ENCODE measurements around the gene RNASE7.

RNASE7 gene

DNA sequence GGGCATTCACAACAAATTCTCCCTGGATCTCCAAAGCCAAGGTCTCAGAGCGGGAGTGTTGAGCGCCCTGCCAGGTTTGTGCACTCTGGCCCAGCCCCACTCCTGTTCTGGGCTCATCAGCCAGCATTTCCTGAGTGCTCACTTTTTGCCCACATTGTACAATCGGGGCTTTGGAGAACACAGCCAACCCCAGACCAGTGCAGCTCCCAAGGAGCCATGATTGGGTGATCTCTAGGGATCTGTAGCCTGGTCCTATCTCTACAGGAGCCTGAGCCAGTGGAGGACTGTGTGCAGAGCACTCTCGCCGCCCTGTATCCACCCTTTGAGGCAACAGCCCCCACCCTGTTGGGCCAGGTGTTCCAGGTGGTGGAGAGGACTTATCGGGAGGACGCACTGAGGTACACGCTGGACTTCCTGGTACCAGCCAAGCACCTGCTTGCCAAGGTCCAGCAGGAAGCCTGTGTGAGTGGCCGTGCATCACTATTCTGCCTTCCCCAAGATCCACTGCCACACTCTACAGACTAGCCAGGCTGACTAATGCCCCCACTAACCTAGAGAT, 30.7 kb downstream of the RNASE7 start:
- no peak for DNase-seq (ENCODE audit: insufficient read length)
- TF ChIP-seq TAF1 (IDR thresholded peaks at IDR 0.05; ENCODE audit: borderline replicate concordance, low read depth, low read length) (no peak), POLR2A (IDR thresholded peaks at IDR 0.05; ENCODE audit: low read depth, low read length) (no peak), POLR2AphosphoS5 (IDR thresholded peaks at IDR 0.05; ENCODE audit: low read depth, low read length) (no peak)
- FAIRE-seq: no peak

DNA sequence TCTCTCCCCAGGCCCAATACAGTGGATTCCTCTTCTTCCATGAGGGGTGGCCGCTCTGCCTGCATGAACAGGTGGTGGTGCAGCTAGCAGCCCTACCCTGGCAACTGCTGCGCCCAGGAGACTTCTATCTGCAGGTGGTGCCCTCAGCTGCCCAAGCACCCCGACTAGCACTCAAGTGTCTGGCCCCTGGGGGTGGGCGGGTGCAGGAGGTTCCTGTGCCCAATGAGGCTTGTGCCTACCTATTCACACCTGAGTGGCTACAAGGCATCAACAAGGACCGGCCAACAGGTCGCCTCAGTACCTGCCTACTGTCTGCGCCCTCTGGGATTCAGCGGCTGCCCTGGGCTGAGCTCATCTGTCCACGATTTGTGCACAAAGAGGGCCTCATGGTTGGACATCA, 31.8 kb downstream of the RNASE7 start:
- TF ChIP-seq POLR2A (IDR thresholded peaks at IDR 0.05; ENCODE audit: low read depth, low read length) (no peak), TAF1 (IDR thresholded peaks at IDR 0.05; ENCODE audit: borderline replicate concordance, low read depth, low read length) (no peak), POLR2AphosphoS5 (IDR thresholded peaks at IDR 0.05; ENCODE audit: low read depth, low read length) (no peak)
- DNase-seq (ENCODE audit: insufficient read length): no peak
- FAIRE-seq: no peak

DNA sequence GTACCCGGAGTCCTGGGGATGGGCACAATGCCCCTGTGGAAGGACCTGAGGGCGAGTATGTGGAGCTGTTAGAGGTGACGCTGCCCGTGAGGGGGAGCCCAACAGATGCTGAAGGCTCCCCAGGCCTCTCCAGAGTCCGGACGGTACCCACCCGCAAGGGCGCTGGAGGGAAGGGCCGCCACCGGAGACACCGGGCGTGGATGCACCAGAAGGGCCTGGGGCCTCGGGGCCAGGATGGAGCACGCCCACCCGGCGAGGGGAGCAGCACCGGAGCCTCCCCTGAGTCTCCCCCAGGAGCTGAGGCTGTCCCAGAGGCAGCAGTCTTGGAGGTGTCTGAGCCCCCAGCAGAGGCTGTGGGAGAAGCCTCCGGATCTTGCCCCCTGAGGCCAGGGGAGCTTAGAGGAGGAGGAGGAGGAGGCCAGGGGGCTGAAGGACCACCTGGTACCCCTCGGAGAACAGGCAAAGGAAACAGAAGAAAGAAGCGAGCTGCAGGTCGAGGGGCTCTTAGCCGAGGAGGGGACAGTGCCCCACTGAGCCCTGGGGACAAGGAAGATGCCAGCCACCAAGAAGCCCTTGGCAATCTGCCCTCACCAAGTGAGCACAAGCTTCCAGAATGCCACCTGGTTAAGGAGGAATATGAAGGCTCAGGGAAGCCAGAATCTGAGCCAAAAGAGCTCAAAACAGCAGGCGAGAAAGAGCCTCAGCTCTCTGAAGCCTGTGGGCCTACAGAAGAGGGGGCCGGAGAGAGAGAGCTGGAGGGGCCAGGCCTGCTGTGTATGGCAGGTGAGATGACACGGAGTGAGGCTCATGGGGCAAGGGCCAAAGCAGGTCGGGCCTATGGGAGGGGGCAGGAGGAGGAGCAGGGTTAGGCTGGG, 32.5 kb downstream of the RNASE7 start:
- FAIRE-seq (no peak), DNase-seq (ENCODE audit: insufficient read length) (no peak)
- TF ChIP-seq POLR2AphosphoS5 (IDR thresholded peaks at IDR 0.05; ENCODE audit: low read depth, low read length): no peak

DNA sequence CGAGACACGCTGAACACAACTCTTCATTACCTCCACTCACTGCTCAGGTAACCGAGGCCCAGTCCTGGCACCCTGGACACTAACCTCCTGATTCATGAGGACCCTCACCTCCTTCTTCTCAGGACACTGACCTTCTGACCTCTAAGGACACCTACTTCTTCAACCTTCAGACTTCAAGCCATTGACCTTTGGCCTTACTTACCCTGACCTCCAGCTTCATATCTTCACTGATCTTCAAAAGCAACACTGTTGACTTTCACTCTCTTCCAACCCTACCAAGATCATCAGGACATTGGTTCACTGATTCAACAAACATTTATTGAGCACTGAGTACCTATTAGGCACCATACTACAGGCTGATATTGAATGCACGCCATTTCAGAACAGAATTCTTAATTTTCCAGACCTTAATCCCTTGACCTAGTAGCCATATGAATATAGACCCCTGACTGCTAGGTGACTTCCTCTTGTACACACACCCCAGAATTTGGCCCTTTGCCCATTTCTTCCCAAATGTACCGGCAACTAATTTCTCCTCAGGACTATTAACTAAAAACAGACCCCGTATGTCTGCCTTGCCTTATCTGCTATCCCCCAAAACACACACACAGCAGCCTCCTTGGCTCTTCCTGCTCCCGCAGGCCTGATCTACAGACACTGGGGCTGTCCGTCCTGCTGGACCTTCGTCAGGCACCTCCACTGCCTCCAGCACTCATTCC, 33.7 kb downstream of the RNASE7 start:
- FAIRE-seq (no peak), DNase-seq (ENCODE audit: insufficient read length) (no peak)
- TF ChIP-seq POLR2A (IDR thresholded peaks at IDR 0.05; ENCODE audit: low read depth, low read length) (no peak), TAF1 (IDR thresholded peaks at IDR 0.05; ENCODE audit: borderline replicate concordance, low read depth, low read length) (no peak), POLR2AphosphoS5 (IDR thresholded peaks at IDR 0.05; ENCODE audit: low read depth, low read length) (no peak)

DNA sequence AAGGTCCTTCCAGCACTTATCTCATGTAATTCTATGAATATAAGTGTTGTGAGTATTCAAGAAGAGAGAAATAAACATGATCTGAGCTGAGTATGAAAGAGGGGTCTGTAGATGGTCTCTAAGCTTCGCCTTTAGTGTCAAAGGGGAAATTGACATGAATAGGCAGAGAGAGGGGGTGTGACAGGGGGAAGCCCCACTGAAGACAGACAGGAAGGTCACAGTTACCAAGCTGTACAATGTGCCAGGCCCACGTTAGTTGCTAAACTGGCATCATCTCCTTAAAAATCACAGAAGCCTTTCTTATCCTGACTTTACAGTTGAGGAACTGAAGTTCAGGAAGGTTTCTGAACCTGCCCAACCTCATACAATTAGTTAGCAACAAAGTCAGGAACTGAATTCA, 35.5 kb downstream of the RNASE7 start:
- TF ChIP-seq POLR2AphosphoS5 (IDR thresholded peaks at IDR 0.05; ENCODE audit: low read depth, low read length) (no peak), TAF1 (IDR thresholded peaks at IDR 0.05; ENCODE audit: borderline replicate concordance, low read depth, low read length) (no peak), POLR2A (IDR thresholded peaks at IDR 0.05; ENCODE audit: low read depth, low read length) (no peak)
- no peak for DNase-seq (ENCODE audit: insufficient read length)
- FAIRE-seq: no peak

DNA sequence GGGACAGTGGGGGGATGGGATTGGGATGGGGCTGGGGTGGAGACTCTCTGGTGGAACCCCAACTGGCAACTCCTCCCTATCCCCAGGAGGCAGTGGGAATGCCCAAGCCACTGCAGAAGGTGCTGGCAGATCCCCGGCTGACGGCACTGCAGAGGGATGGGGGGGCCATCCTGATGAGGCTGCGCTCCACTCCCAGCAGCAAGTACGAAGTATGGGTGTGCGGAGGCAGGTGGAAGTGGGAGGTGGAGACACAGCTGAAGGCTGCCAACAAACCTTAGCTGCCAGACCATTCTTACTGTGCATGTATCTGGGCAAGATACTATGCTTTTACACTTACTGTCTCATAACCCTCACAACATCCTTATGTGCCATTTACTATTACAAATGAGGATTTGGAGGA, 36.1 kb downstream of the RNASE7 start:
- FAIRE-seq (no peak), DNase-seq (ENCODE audit: insufficient read length) (no peak)
- no peak for TF ChIP-seq TAF1 (IDR thresholded peaks at IDR 0.05; ENCODE audit: borderline replicate concordance, low read depth, low read length)

DNA sequence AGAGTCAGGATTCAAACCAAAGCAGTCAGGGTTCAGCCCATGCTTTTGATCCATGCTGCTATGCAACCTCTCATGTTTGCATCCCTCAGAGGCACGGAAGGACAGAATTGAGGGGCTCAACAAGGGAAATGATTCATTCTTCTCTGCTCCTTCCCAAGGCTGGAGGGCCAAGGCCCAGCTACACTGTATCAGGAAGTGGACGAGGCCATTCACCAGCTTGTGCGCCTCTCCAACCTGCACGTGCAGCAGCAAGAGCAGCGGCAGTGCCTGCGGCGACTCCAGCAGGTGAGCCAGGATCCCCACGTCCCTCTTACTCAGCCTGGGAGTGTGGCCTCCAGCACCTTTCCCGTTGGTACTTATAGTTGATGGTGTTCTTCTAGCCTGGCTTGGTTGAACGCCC, 36.6 kb downstream of the RNASE7 start:
- no peak for TF ChIP-seq POLR2AphosphoS5 (IDR thresholded peaks at IDR 0.05; ENCODE audit: low read depth, low read length)
- TF ChIP-seq TAF1 (IDR thresholded peaks at IDR 0.05; ENCODE audit: borderline replicate concordance, low read depth, low read length): no peak
- TF ChIP-seq POLR2A (IDR thresholded peaks at IDR 0.05; ENCODE audit: low read depth, low read length): no peak
- DNase-seq (ENCODE audit: insufficient read length) (no peak), FAIRE-seq (no peak)

DNA sequence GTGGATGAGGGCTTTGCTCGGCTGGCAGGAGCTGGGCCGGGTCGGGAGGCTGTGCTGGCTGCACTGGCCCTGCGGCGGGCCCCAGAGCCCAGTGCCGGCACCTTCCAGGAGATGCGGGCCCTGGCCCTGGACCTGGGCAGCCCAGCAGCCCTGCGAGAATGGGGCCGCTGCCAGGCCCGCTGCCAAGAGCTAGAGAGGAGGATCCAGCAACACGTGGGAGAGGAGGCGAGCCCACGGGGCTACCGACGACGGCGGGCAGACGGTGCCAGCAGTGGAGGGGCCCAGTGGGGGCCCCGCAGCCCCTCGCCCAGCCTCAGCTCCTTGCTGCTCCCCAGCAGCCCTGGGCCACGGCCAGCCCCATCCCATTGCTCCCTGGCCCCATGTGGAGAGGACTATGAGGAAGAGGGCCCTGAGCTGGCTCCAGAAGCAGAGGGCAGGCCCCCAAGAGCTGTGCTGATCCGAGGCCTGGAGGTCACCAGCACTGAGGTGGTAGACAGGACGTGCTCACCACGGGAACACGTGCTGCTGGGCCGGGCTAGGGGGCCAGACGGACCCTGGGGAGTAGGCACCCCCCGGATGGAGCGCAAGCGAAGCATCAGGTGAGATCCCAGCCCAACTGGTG, 39.5 kb downstream of the RNASE7 start:
- DNase-seq (ENCODE audit: insufficient read length): no peak
- no peak for FAIRE-seq
- no peak for TF ChIP-seq POLR2A (IDR thresholded peaks at IDR 0.05; ENCODE audit: low read depth, low read length)
- no peak for TF ChIP-seq POLR2AphosphoS5 (IDR thresholded peaks at IDR 0.05; ENCODE audit: low read depth, low read length)
- TF ChIP-seq TAF1 (IDR thresholded peaks at IDR 0.05; ENCODE audit: borderline replicate concordance, low read depth, low read length): no peak

DNA sequence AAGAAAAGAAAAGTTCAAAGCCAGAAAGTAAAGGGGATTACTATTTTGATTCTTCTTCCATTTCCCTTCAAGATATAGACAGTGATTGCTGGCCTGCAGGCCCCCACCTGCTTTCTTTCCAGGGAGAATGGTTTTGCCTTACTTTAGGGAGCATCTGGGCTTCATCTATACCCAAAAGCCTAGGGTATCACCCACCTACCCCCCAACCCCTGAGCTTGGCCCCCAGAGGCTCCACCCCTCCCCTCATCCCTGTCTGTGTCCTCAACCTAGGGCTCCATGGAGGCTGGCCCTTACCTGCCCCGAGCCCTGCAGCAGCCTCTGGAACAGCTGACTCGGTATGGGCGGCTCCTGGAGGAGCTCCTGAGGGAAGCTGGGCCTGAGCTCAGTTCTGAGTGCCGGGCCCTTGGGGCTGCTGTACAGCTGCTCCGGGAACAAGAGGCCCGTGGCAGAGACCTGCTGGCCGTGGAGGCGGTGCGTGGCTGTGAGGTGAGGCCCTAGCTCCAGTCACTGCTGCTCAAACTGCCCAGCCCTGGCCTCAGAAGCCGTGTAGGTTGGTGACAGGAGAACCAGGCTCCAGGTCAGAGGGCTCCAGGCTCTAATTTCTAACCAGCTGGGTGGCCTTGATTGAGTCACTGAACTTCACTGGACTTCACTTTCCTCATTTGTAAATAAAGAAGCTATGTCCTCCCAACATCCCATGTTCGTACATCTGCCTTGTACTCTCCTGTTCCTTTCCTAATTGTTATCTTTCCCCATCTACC, 41.6 kb downstream of the RNASE7 start:
- no peak for FAIRE-seq
- TF ChIP-seq POLR2A (IDR thresholded peaks at IDR 0.05; ENCODE audit: low read depth, low read length) (no peak), POLR2AphosphoS5 (IDR thresholded peaks at IDR 0.05; ENCODE audit: low read depth, low read length) (no peak), TAF1 (IDR thresholded peaks at IDR 0.05; ENCODE audit: borderline replicate concordance, low read depth, low read length) (no peak)
- DNase-seq (ENCODE audit: insufficient read length): no peak

DNA sequence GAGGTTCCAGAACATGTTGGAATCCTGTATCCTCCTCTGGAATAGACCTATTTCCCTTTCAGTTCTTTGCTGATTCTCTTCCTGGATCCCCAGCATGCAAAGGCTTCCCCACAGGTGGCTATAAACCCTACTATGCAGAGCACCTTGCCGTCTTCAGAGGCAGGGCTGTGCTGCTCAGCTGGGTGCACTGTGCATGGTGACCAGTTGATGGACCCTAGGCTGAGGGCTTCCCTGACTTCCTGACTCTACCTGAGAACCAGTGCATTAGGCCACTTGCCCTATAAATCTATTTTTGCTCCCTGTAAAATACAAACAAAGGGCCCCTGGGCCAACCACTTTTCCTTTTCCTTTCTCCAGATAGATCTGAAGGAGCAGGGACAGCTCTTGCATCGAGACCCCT, 42.2 kb downstream of the RNASE7 start:
- FAIRE-seq (no peak), DNase-seq (ENCODE audit: insufficient read length) (no peak)
- TF ChIP-seq TAF1 (IDR thresholded peaks at IDR 0.05; ENCODE audit: borderline replicate concordance, low read depth, low read length) (no peak), POLR2AphosphoS5 (IDR thresholded peaks at IDR 0.05; ENCODE audit: low read depth, low read length) (no peak)
